Activated naive CD4-positive, alpha-beta T cell treated with anti-CD3 and anti-CD28 coated beads, Interleukin-2, amount 10 ng/mL, durations not matched to agents 5 hours and 36 hours (primary cell): Measurements from ENCODE around the gene SRPK3. TPM values are rescaled to one million over a fixed set of nuclear protein-coding genes. Genes with fewer than 3 reads are reported as not detected.

Experiments used
- total RNA-seq, 2 experiments: library from RNA; stranded (reverse); gene quantifications; one replicate each; pipeline ENCODE4 v1.2.3, GENCODE V29; 2021

The SRPK3 gene
- not detected for total RNA-seq

GRCh38 chrX:153780678-153781427 lies at the start of gene SRPK3:
SRPK3 (plus strand) TSS chrX:153781041; CDS start chrX:153781087, 46 bp downstream.

GRCh38 chrX:153763989-153764755 lies 16.7 kb upstream of the SRPK3 start, which contains the start of gene PLXNB3:
PLXNB3 (plus strand) TSS chrX:153764249; CDS start chrX:153765536, 1,287 bp downstream.

GRCh38 chrX:153794018-153794896 lies 13.4 kb downstream of the SRPK3 start, which contains the start of the genes IDH3G and SSR4:
IDH3G (minus strand) TSS chrX:153794375; CDS start chrX:153794326, 49 bp downstream.
SSR4 (plus strand) TSS chrX:153794668; CDS start chrX:153794688, 20 bp downstream.

GRCh38 chrX:153829799-153830639 lies 49.2 kb downstream of the SRPK3 start, which contains the start of gene PDZD4:
PDZD4 (minus strand) TSS chrX:153830544; CDS start chrX:153830298, 246 bp downstream.

Other genes with a start within 250 kb of the SRPK3 start
- gene CCNQ, start 181.9 kb upstream of the SRPK3 start, total RNA-seq: 10 to 100 TPM; 22.9 to 23.6 TPM
- not detected for gene DUSP9, start 133.8 kb upstream of the SRPK3 start, total RNA-seq
- under 1 TPM; 0.43 to 0.87 TPM for gene PNCK, start 107.2 kb upstream of the SRPK3 start, total RNA-seq
- gene SLC6A8, start 93.1 kb upstream of the SRPK3 start, total RNA-seq: 1 to 10 TPM; 1.4 to 1.5 TPM
- gene BCAP31, start 56.7 kb upstream of the SRPK3 start, total RNA-seq: 100 to 1,000 TPM; 139 TPM
- gene ABCD1, start 56.2 kb upstream of the SRPK3 start, total RNA-seq: 10 to 100 TPM; 13.2 to 13.8 TPM
- gene PLXNB3, start 16.8 kb upstream of the SRPK3 start, total RNA-seq: under 1 TPM; 0.05 to 0.55 TPM
- gene IDH3G, start 13.3 kb downstream of the SRPK3 start, total RNA-seq: 10 to 100 TPM; 61.1 to 63.0 TPM
- gene SSR4, start 13.6 kb downstream of the SRPK3 start, total RNA-seq: 100 to 1,000 TPM; 227 to 246 TPM
- gene PDZD4, start 49.5 kb downstream of the SRPK3 start, total RNA-seq: 1 to 10 TPM; 1.1 to 1.5 TPM
- 1 to 10 TPM in 1 of 2 experiments, under 1 TPM in 1; 0.55 to 2.4 TPM for gene L1CAM, start 105.1 kb downstream of the SRPK3 start, total RNA-seq
- gene AVPR2, start 123.6 kb downstream of the SRPK3 start, total RNA-seq: not detected
- 100 to 1,000 TPM; 343 to 353 TPM for gene ARHGAP4, start 145.2 kb downstream of the SRPK3 start, total RNA-seq
- gene NAA10, start 154.0 kb downstream of the SRPK3 start, total RNA-seq: 10 to 100 TPM; 70.8 to 79.0 TPM
- 10 to 100 TPM; 27.1 to 28.6 TPM for gene RENBP, start 163.6 kb downstream of the SRPK3 start, total RNA-seq
- gene HCFC1, start 190.8 kb downstream of the SRPK3 start, total RNA-seq: 10 to 100 TPM; 85.2 to 94.5 TPM
- gene TMEM187, start 191.7 kb downstream of the SRPK3 start, total RNA-seq: 10 to 100 TPM; 10.5 to 10.7 TPM
- gene IRAK1, start 238.9 kb downstream of the SRPK3 start, total RNA-seq: 10 to 100 TPM; 97.9 to 99.2 TPM